ENCODE measurements around the gene CLEC16A.

The CLEC16A gene

DNA sequence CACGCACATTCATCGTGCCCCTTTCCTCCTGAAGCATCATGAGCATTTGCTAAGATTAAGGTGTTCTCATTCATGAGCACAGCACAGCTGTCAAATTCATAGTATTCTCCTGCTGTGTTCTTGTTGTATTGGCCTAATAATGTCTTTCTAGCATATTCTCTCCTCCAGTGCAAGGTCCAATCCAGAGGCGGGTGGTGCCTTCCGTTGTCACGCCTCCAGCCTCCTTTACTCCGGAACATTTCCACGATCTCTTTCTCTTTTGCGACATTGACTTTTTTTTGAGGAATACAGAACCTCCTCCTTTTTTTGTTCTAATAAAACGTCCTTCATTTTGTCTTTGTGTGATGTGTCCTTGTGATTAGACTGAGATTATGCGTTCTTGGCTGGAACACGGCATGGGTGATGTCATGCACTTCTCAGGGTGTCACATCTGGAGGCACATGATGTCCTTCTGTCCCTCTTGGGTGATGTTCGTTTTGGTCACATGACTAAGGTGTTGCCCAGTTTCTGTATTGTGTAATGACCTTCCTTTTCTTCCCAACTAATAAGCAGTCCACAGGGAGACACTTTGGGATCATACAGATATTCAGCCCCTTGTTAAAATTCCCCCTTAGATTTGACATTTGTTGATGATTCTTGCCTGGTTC lies 66.3 kb downstream of the CLEC16A start:
- Histone ChIP-seq H3K4me3 (ENCODE audit: low read depth in 1 of 2, low read length in 2 of 2) (no peak overlapping the region), H3K4me1 (ENCODE audit: control insufficient read depth in 1 of 2, insufficient read depth in 2 of 2, low read length in 2 of 2) (no peaks in the 10 kb centered on the region), H3K27me3 (ENCODE audit: low read depth, low read length) (no peaks in the 10 kb centered on the region), H3K27ac (ENCODE audit: low read length) (no peak overlapping the region), H3K9me3 (ENCODE audit: control insufficient read depth in 1 of 2, low read length in 2 of 2) (no peaks in the 10 kb centered on the region), H3K36me3 (ENCODE audit: control insufficient read depth in 1 of 2, insufficient read depth in 2 of 2, low read length in 2 of 2) (peaks cover 4% of the 10 kb centered on the region in 2 donors)

DNA sequence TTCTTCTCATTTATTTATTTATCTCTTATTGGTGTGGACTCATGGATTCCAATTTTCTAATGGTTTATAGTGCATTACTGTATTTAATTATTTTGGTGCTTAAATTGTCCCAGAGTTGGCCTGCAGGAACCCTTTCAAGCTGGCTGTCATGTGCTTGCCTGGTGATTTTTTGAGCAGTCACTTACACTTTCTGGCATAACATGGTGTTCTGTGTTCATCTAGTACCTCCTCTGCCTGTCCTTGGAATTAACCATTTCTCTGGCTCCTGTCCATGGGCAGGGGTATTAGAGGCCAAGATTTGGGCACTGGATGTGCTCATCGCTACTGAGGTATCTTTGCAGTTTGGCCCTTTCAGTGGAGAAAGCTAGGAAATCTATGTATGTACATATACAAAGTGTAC lies 67.0 kb downstream of the CLEC16A start:
- no peaks in the 10 kb centered on the region for H3K27me3 ChIP-seq (ENCODE audit: low read depth, low read length)
- no peaks in the 10 kb centered on the region for H3K9me3 ChIP-seq (ENCODE audit: control insufficient read depth in 1 of 2, low read length in 2 of 2)
- H3K27ac ChIP-seq (ENCODE audit: low read length): no peak overlapping the region
- no peak overlapping the region for H3K4me3 ChIP-seq (ENCODE audit: low read depth in 1 of 2, low read length in 2 of 2)
- H3K4me1 ChIP-seq (ENCODE audit: control insufficient read depth in 1 of 2, insufficient read depth in 2 of 2, low read length in 2 of 2): no peaks in the 10 kb centered on the region
- peaks cover 4% of the 10 kb centered on the region in 2 donors for H3K36me3 ChIP-seq (ENCODE audit: control insufficient read depth in 1 of 2, insufficient read depth in 2 of 2, low read length in 2 of 2)

DNA sequence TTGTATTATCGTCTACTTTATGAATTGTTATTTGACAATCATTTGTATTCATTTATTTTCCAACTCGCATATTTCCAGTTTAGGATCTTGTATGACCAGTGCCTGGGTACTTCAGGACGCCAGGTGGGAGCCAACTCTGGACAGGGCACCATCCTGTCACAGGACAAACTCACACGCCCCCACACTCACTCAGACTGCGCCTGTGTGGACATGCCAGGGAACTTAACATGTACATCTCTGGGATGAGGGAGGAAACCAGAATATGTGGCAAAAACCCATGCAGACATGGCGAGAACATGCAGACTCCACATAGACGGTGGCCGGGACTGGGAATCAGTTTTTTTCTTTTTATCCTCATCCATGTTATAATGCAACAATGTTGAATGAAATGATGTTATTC lies 68.5 kb downstream of the CLEC16A start:
- Histone ChIP-seq H3K9me3 (ENCODE audit: control insufficient read depth in 1 of 2, low read length in 2 of 2) (no peaks in the 10 kb centered on the region), H3K27me3 (ENCODE audit: low read depth, low read length) (no peaks in the 10 kb centered on the region), H3K4me1 (ENCODE audit: control insufficient read depth in 1 of 2, insufficient read depth in 2 of 2, low read length in 2 of 2) (no peaks in the 10 kb centered on the region)

GRCh38 chr16:11014136-11014535 lies 69.8 kb downstream of the CLEC16A start:
- Histone ChIP-seq H3K36me3 (ENCODE audit: control insufficient read depth in 1 of 2, insufficient read depth in 2 of 2, low read length in 2 of 2) (peaks cover 3 to 4% of the 10 kb centered on the region in 2 donors), H3K4me1 (ENCODE audit: control insufficient read depth in 1 of 2, insufficient read depth in 2 of 2, low read length in 2 of 2) (no peaks in the 10 kb centered on the region), H3K27me3 (ENCODE audit: low read depth, low read length) (no peaks in the 10 kb centered on the region), H3K9me3 (ENCODE audit: control insufficient read depth in 1 of 2, low read length in 2 of 2) (no peaks in the 10 kb centered on the region), H3K27ac (ENCODE audit: low read length) (no peak overlapping the region), H3K4me3 (ENCODE audit: low read depth in 1 of 2, low read length in 2 of 2) (no peak overlapping the region)

More for the DNA sequence above, 68.5 kb downstream of the CLEC16A start:
- H3K36me3 ChIP-seq (ENCODE audit: control insufficient read depth in 1 of 2, insufficient read depth in 2 of 2, low read length in 2 of 2): peaks cover 4% of the 10 kb centered on the region in 2 donors
- no peak overlapping the region for H3K4me3 ChIP-seq (ENCODE audit: low read depth in 1 of 2, low read length in 2 of 2)
- no peak overlapping the region for H3K27ac ChIP-seq (ENCODE audit: low read length)

GRCh38 chr16:11015076-11015475 lies 70.7 kb downstream of the CLEC16A start:
- Histone ChIP-seq H3K4me3 (ENCODE audit: low read depth in 1 of 2, low read length in 2 of 2) (no peak overlapping the region), H3K4me1 (ENCODE audit: control insufficient read depth in 1 of 2, insufficient read depth in 2 of 2, low read length in 2 of 2) (no peaks in the 10 kb centered on the region), H3K9me3 (ENCODE audit: control insufficient read depth in 1 of 2, low read length in 2 of 2) (no peaks in the 10 kb centered on the region), H3K27me3 (ENCODE audit: low read depth, low read length) (no peaks in the 10 kb centered on the region), H3K27ac (ENCODE audit: low read length) (no peak overlapping the region), H3K36me3 (ENCODE audit: control insufficient read depth in 1 of 2, insufficient read depth in 2 of 2, low read length in 2 of 2) (peaks cover 0 to 7% of the 10 kb centered on the region in 2 donors)

DNA sequence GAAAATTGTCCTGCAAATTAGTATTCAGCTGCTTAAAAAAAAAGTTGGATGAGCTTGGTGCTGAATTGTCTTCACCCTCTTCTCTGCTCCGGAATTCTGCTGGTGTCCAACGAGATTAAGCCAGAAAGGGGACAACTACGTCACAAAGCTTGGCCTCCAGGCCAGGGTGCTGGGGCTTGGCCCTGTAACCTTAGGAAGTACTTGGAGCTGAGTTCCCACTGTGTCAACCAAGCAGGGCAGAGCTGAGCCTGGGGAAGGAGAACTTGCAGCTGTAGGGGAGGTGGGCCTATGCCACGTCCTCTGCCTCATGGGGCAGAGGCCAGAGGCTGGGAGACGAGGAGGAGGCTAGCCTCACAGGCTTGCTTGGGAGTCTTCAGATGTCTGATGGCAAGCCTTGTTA lies 71.2 kb downstream of the CLEC16A start:
- no peak overlapping the region for H3K27ac ChIP-seq (ENCODE audit: low read length)
- peaks cover 3 to 11% of the 10 kb centered on the region in 2 donors for H3K36me3 ChIP-seq (ENCODE audit: control insufficient read depth in 1 of 2, insufficient read depth in 2 of 2, low read length in 2 of 2)
- no peaks in the 10 kb centered on the region for H3K4me1 ChIP-seq (ENCODE audit: control insufficient read depth in 1 of 2, insufficient read depth in 2 of 2, low read length in 2 of 2)
- H3K4me3 ChIP-seq (ENCODE audit: low read depth in 1 of 2, low read length in 2 of 2): no peak overlapping the region
- no peaks in the 10 kb centered on the region for H3K9me3 ChIP-seq (ENCODE audit: control insufficient read depth in 1 of 2, low read length in 2 of 2)
- no peaks in the 10 kb centered on the region for H3K27me3 ChIP-seq (ENCODE audit: low read depth, low read length)

GRCh38 chr16:11016524-11016988 lies 72.2 kb downstream of the CLEC16A start:
- Histone ChIP-seq H3K4me3 (ENCODE audit: low read depth in 1 of 2, low read length in 2 of 2) (no peak overlapping the region), H3K27ac (ENCODE audit: low read length) (no peak overlapping the region), H3K36me3 (ENCODE audit: control insufficient read depth in 1 of 2, insufficient read depth in 2 of 2, low read length in 2 of 2) (peaks cover 5 to 11% of the 10 kb centered on the region in 2 donors), H3K27me3 (ENCODE audit: low read depth, low read length) (no peaks in the 10 kb centered on the region), H3K4me1 (ENCODE audit: control insufficient read depth in 1 of 2, insufficient read depth in 2 of 2, low read length in 2 of 2) (no peaks in the 10 kb centered on the region), H3K9me3 (ENCODE audit: control insufficient read depth in 1 of 2, low read length in 2 of 2) (no peaks in the 10 kb centered on the region)

- H3K27me3 ChIP-seq (ENCODE audit: low read depth, low read length): no peaks in the 10 kb centered on the region
- H3K9me3 ChIP-seq (ENCODE audit: control insufficient read depth in 1 of 2, low read length in 2 of 2): no peaks in the 10 kb centered on the region
- H3K4me1 ChIP-seq (ENCODE audit: control insufficient read depth in 1 of 2, insufficient read depth in 2 of 2, low read length in 2 of 2): no peaks in the 10 kb centered on the region
- peaks cover 5 to 11% of the 10 kb centered on the region in 2 donors for H3K36me3 ChIP-seq (ENCODE audit: control insufficient read depth in 1 of 2, insufficient read depth in 2 of 2, low read length in 2 of 2)
- no peak overlapping the region for H3K27ac ChIP-seq (ENCODE audit: low read length)
- H3K4me3 ChIP-seq (ENCODE audit: low read depth in 1 of 2, low read length in 2 of 2): no peak overlapping the region
Observed at GRCh38 chr16:11016993-11017392, 72.6 kb downstream of the CLEC16A start.

DNA sequence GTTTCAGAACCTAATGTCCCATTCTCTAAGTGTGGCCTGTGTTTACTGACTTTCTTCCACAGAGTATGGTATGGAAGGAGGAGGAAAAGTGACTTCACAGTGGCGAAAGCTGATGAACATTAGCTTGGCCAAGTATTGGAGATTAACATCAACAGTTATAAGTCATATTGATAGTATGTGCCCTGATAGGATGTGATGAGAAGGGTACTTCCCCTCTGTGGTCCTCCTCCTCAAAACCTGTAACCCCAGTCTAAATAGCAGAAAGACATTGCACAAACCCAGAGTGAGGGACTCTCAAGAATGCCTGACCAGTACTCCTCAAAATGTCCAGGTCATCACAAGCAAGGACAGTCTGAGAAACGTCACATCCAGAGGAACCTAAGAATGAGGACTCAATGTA lies 73.1 kb downstream of the CLEC16A start:
- Histone ChIP-seq H3K27me3 (ENCODE audit: low read depth, low read length) (no peaks in the 10 kb centered on the region), H3K36me3 (ENCODE audit: control insufficient read depth in 1 of 2, insufficient read depth in 2 of 2, low read length in 2 of 2) (peaks cover 5 to 11% of the 10 kb centered on the region in 2 donors), H3K4me1 (ENCODE audit: control insufficient read depth in 1 of 2, insufficient read depth in 2 of 2, low read length in 2 of 2) (no peaks in the 10 kb centered on the region), H3K27ac (ENCODE audit: low read length) (no peak overlapping the region), H3K4me3 (ENCODE audit: low read depth in 1 of 2, low read length in 2 of 2) (no peak overlapping the region), H3K9me3 (ENCODE audit: control insufficient read depth in 1 of 2, low read length in 2 of 2) (no peaks in the 10 kb centered on the region)

DNA sequence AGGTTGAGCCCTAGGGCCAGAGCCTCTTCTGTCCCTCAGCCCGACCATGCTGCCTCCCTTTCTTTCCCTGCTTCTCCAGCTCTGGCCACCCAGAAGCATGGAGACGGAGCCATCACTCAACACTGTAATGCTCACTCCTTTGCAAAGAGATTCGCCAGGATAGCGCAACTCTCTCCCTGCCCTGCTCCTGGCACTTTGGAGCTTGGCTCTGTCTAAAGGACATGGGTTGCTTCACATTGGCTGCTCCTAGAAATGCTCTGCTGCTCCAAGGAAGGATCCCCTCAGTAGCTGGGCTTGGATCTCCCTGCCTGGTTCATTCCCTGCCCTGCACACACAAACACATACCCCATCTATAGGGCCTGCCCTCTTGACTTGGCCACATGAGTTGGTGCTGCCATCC lies 76.0 kb downstream of the CLEC16A start:
- no peaks in the 10 kb centered on the region for H3K27me3 ChIP-seq (ENCODE audit: low read depth, low read length)
- H3K4me3 ChIP-seq (ENCODE audit: low read depth in 1 of 2, low read length in 2 of 2): no peak overlapping the region
- peaks cover 16 to 29% of the 10 kb centered on the region in 2 donors for H3K36me3 ChIP-seq (ENCODE audit: control insufficient read depth in 1 of 2, insufficient read depth in 2 of 2, low read length in 2 of 2)
- H3K27ac ChIP-seq (ENCODE audit: low read length): no peak overlapping the region
- no peaks in the 10 kb centered on the region for H3K9me3 ChIP-seq (ENCODE audit: control insufficient read depth in 1 of 2, low read length in 2 of 2)
- no peaks in the 10 kb centered on the region for H3K4me1 ChIP-seq (ENCODE audit: control insufficient read depth in 1 of 2, insufficient read depth in 2 of 2, low read length in 2 of 2)

DNA sequence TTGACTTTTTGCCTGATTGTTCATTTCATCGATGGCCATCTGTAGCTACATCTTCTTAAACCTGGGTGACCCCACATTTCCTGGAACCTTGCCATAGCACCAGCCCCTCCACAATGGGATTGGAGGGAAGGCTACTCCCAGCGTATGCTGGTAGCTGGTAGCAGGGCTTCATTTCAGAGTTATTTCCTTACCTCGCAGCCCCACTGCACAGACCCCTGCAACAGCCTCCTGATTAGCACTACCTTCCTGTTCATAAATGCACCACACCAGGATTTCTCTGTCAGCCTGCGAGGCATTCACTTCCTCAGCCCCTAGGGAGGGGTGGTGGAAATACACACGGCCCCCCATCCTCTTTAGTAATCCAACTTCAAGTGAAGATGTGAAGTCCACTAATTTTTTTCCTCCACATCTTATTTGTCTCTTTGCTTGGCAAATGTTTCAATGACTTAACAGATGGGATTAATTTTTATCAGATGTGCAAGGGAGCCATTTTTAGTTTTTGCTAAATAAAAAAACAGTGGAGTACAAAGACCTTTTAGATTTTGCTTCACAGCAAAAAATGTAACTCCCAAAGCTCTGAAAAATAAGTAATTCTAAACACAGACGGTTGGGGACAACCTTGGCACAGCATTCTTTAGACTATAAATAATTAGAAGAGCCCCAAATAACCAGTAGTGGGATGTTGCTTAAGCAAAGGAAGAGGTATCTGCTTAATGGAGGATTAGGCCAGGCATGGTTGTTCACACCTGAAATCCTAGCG lies 76.6 kb downstream of the CLEC16A start:
- no peak overlapping the region for H3K4me3 ChIP-seq (ENCODE audit: low read depth in 1 of 2, low read length in 2 of 2)
- no peak overlapping the region for H3K27ac ChIP-seq (ENCODE audit: low read length)
- no peaks in the 10 kb centered on the region for H3K4me1 ChIP-seq (ENCODE audit: control insufficient read depth in 1 of 2, insufficient read depth in 2 of 2, low read length in 2 of 2)
- peaks cover 0 to 3% of the 10 kb centered on the region in 2 donors for H3K9me3 ChIP-seq (ENCODE audit: control insufficient read depth in 1 of 2, low read length in 2 of 2)
- H3K27me3 ChIP-seq (ENCODE audit: low read depth, low read length): no peaks in the 10 kb centered on the region
- H3K36me3 ChIP-seq (ENCODE audit: control insufficient read depth in 1 of 2, insufficient read depth in 2 of 2, low read length in 2 of 2): peaks cover 19 to 32% of the 10 kb centered on the region in 2 donors
